IMR-90 (cell line): ENCODE data around the gene ACOT2. TPM values are rescaled to one million over a fixed set of nuclear protein-coding genes. Genes with fewer than 3 reads are reported as not detected.

Experiments used
- ATAC-seq: fragments of 200-7000 bp; cut with Tn5 transposase; 2 replicates; pipeline ENCODE4 v1.9.1; 2020; ENCODE audit warnings: low read depth, mild to moderate bottlenecking, moderate library complexity
- BruUV-seq: library from RNA; stranded (reverse); fragments of 400-500 nt; replicated peaks from 2 replicates; lab custom pipeline; 2021; lab: Mats Ljungman, UMichigan
- CTCF ChIA-PET: fragments of 300-600 bp; formaldehyde crosslinking; extraction: SDS; loops from one replicate; lab custom pipeline; 2021; ENCODE audit warnings: antibody characterized with exemption; lab: Yijun Ruan, JAX
- POLR2A ChIA-PET: fragments of 300-600 bp; sonication (Branson Sonifier 250); formaldehyde crosslinking; loops from one replicate; lab custom pipeline; 2022; ENCODE audit warnings: antibody characterized with exemption; ENCODE audit not compliant: unreplicated experiment; lab: Charles Lee
- DNase-seq: peaks from one replicate; pipeline ENCODE4 v3.0.0; 2013
- H2AFZ ChIP-seq: replicated peaks from 2 replicates; pipeline ENCODE3; 2013; ENCODE audit warnings: low read length, mild to moderate bottlenecking; ENCODE audit not compliant: poor library complexity
- H2AK5ac ChIP-seq: 2 replicates; pipeline ENCODE4 v1.6.1; 2013; ENCODE audit warnings: low read depth, low read length, inconsistent platforms
- H2AK9ac ChIP-seq: replicated peaks from 2 replicates; pipeline ENCODE3; 2013; ENCODE audit warnings: mild to moderate bottlenecking, low read depth, low read length, moderate library complexity; ENCODE audit not compliant: poor library complexity
- H2BK120ac ChIP-seq: 2 replicates; pipeline ENCODE4 v1.6.1; 2013; ENCODE audit warnings: low read depth, low read length, inconsistent platforms
- H2BK15ac ChIP-seq: 3 replicates; pipeline ENCODE4 v1.6.1; 2013; ENCODE audit warnings: low read depth, low read length, inconsistent platforms
- H2BK20ac ChIP-seq: 2 replicates; pipeline ENCODE4 v1.6.1; 2013; ENCODE audit warnings: low read depth, mild to moderate bottlenecking, inconsistent platforms, low read length, moderate library complexity
- H2BK5ac ChIP-seq: 2 replicates; pipeline ENCODE4 v1.6.1; 2013; ENCODE audit warnings: mild to moderate bottlenecking, low read depth, low read length, inconsistent platforms; ENCODE audit not compliant: poor library complexity, severe bottlenecking
- H3K14ac ChIP-seq: replicated peaks from 2 replicates; pipeline ENCODE4 v1.6.1; 2013; ENCODE audit warnings: low read depth, low read length, inconsistent platforms
- H3K18ac ChIP-seq: 2 replicates; pipeline ENCODE4 v1.6.1; 2013; ENCODE audit warnings: low read depth, low read length, control low read depth
- H3K23ac ChIP-seq: 2 replicates; pipeline ENCODE4 v1.6.1; 2013; ENCODE audit warnings: low read depth, low read length, inconsistent platforms
- H3K27ac ChIP-seq: 2 replicates; pipeline ENCODE4 v1.5.1; 2013; ENCODE audit warnings: mild to moderate bottlenecking, control low read depth, low read length; ENCODE audit not compliant: insufficient read depth
- H3K27me3 ChIP-seq: 2 replicates; pipeline ENCODE4 v1.6.1; 2013; ENCODE audit warnings: low read length; ENCODE audit not compliant: control insufficient read depth, insufficient read depth
- H3K36me3 ChIP-seq: 2 replicates; pipeline ENCODE4 v1.6.1; 2013; ENCODE audit warnings: low read length, mixed read lengths; ENCODE audit not compliant: control insufficient read depth, insufficient read depth
- H3K4ac ChIP-seq: 2 replicates; pipeline ENCODE4 v1.6.1; 2013; ENCODE audit warnings: low read depth, low read length, inconsistent platforms
- H3K4me1 ChIP-seq: 2 replicates; pipeline ENCODE4 v1.6.1; 2013; ENCODE audit warnings: low read length, mixed read lengths; ENCODE audit not compliant: control insufficient read depth, insufficient read depth
- H3K4me2 ChIP-seq: 2 replicates; pipeline ENCODE4 v1.6.1; 2013; ENCODE audit warnings: low read depth, mild to moderate bottlenecking, control low read depth, low read length, moderate library complexity
- H3K4me3 ChIP-seq: 2 replicates; pipeline ENCODE4 v1.5.1; 2013; ENCODE audit warnings: low read depth, mild to moderate bottlenecking, control low read depth, low read length, moderate library complexity; ENCODE audit not compliant: insufficient read depth
- H3K56ac ChIP-seq: 2 replicates; pipeline ENCODE4 v1.6.1; 2013; ENCODE audit warnings: low read length, inconsistent platforms; ENCODE audit not compliant: insufficient read depth; ENCODE audit errors: extremely low read depth
- H3K79me1 ChIP-seq, 2 experiments: 2 replicates each; pipeline ENCODE4 v1.6.1; 2013; ENCODE audit warnings: low read length in 2 of 2, inconsistent platforms in 1 of 2, low read depth in 1 of 2
- H3K9ac ChIP-seq: 2 replicates; pipeline ENCODE4 v1.6.1; 2013; ENCODE audit warnings: low read depth, low read length, control low read depth
- H3K9me1 ChIP-seq: 2 replicates; pipeline ENCODE4 v1.6.1; 2013; ENCODE audit warnings: low read length, inconsistent platforms; ENCODE audit not compliant: insufficient read depth
- H3K9me3 ChIP-seq: 2 replicates; pipeline ENCODE4 v1.6.1; 2013; ENCODE audit warnings: low read length; ENCODE audit not compliant: control insufficient read depth, insufficient read depth
- H4K20me1 ChIP-seq: 2 replicates; pipeline ENCODE4 v1.6.1; 2013; ENCODE audit warnings: low read length, inconsistent platforms; ENCODE audit not compliant: insufficient read depth
- H4K5ac ChIP-seq: 2 replicates; pipeline ENCODE4 v1.6.1; 2013; ENCODE audit warnings: mild to moderate bottlenecking, low read depth, low read length, control low read depth
- H4K8ac ChIP-seq, 2 experiments: 2 replicates each; pipeline ENCODE4 v1.6.1; 2013; ENCODE audit warnings: low read depth in 2 of 2, low read length in 2 of 2, control low read depth in 1 of 2, inconsistent platforms in 1 of 2
- H4K91ac ChIP-seq: 2 replicates; pipeline ENCODE4 v1.6.1; 2013; ENCODE audit warnings: low read depth, low read length, inconsistent platforms; ENCODE audit not compliant: insufficient read depth
- CHD1 ChIP-seq: IDR thresholded peaks from 2 replicates; pipeline ENCODE4 v1.6.1; 2012; ENCODE audit warnings: low read depth, low read length, improper control_type of control experiment
- MAFK ChIP-seq: IDR thresholded peaks from 2 replicates; pipeline ENCODE4 v1.6.1; 2012; ENCODE audit warnings: low read depth, low read length, improper control_type of control experiment
- MXI1 ChIP-seq: IDR thresholded peaks from 2 replicates; pipeline ENCODE4 v1.6.1; 2012; ENCODE audit warnings: low read depth, mild to moderate bottlenecking, low read length, moderate library complexity, borderline replicate concordance
- WGBS, 2 experiments: methylation state at CpG; one replicate each; pipeline versions ENCODE4 v1.1.5 to v1.1.7; 2013; ENCODE audit warnings: missing lambda C conversion rate in 2 of 2; ENCODE audit not compliant: insufficient read length in 1 of 2; ENCODE audit errors: extremely low coverage in 2 of 2; 5-methylcytosine and 5-hydroxymethylcytosine counted together
- dilution Hi-C: fragments of 300-500 bp; cut with HindIII; formaldehyde crosslinking; loops from one replicate; pipeline ENCODE4 v1.14.3; 2018; ENCODE audit warnings: low sequenced_read_pairs; ENCODE audit not compliant: unreplicated experiment
- in situ Hi-C: fragments of 300-500 bp; cut with MboI; formaldehyde crosslinking; loops from 3 replicates; pipeline ENCODE4 v1.14.3; 2019; ENCODE audit warnings: low sequenced_read_pairs, inconsistent platforms, mixed read lengths
- intact Hi-C: fragments of 100-400 bp; cut with micrococcal nuclease; formaldehyde crosslinking; loops from 2 replicates; pipeline ENCODE4 v1.10.0; 2022
- polyA plus RNA-seq, 3 experiments: library from polyadenylated mRNA; depleted of rRNA; stranded (reverse); fragments of >200 nt; gene quantifications; 2 replicates each; pipeline ENCODE4 v1.2.3, GENCODE V29; 2012; ENCODE audit warnings: low replicate concordance in 1 of 3
- total RNA-seq: library from RNA; depleted of rRNA; stranded (reverse); fragments of >200 nt; gene quantifications from 2 replicates; pipeline ENCODE4 v1.2.3, GENCODE V29; 2012

The ACOT2 gene
- total and polyA plus RNA-seq, 2 of the 4 experiments (the other 2 are of a cell fraction), result 24.7 to 33.1 TPM

GRCh38 chr14:73613419-73613963 is 44.5 kb downstream of the ACOT2 start:
- Histone ChIP-seq H3K27ac (no peak overlapping the region), H2BK5ac (no peak overlapping the region), H3K9me1 (no peaks in the 10 kb centered on the region), H3K14ac (no peak overlapping the region), H3K4me3 (no peak overlapping the region), H3K9ac (no peak overlapping the region), H3K27me3 (peaks cover 5% of the 10 kb centered on the region; the same call in 1 of the 2 replicates), H3K9me3 (no peaks in the 10 kb centered on the region; the same call in 1 of the 2 replicates), H4K8ac (peak overlapping the region in 1 of 2 experiments; percentile 61; a peak in 1 of 4 replicates), H2AK5ac (no peak overlapping the region), H3K4me1 (no peaks in the 10 kb centered on the region), H3K18ac (no peak overlapping the region), H3K36me3 (no peaks in the 10 kb centered on the region), H2BK120ac (no peak overlapping the region), H4K91ac (no peak overlapping the region), H2BK20ac (no peak overlapping the region), H2AK9ac (no peak overlapping the region), H2BK15ac (no peak overlapping the region), H2AFZ (no peak overlapping the region), H3K56ac (no peak overlapping the region), H3K4me2 (no peak overlapping the region), H3K23ac (0 out of 2 replicates have a peak overlapping the region, but pooled peaks have one; percentile 66), H3K4ac (no peak overlapping the region), H3K79me1 (no peaks in the 10 kb centered on the region), H4K20me1 (no peaks in the 10 kb centered on the region), H4K5ac (no peak overlapping the region)
- dilution Hi-C loops, result no loop called here
- DNase-seq (no peak), ATAC-seq (no peak)
- no CpG with 5 or more reads among the region's 3 CpGs for WGBS, 2 experiments
- POLR2A ChIA-PET, result no interaction called here
- in situ Hi-C loops, result no loop called here
- CTCF ChIA-PET, result no interaction called here
- no peak for TF ChIP-seq MAFK
- TF ChIP-seq MXI1, result no peak
- no peak for TF ChIP-seq CHD1
- intact Hi-C loops, result loop anchor here (5.0 kb wide), 1 partner anchor 121 kb away; the partner anchor contains the start of gene RIOX1
- no TSS peak for BruUV-seq
